ENCODE measurements around the gene SLC6A8.

- TF ChIP-seq POLR2A (IDR thresholded peaks at IDR 0.05) = no peak
- no peak for TF ChIP-seq CTCF (IDR thresholded peaks at IDR 0.05)
These were observed 43.6 kb downstream of the SLC6A8 start for GRCh38 chrX:153731117-153731844.
